K562 (cell line): Measurements from ENCODE around the gene YPEL5. TPM values are rescaled to one million over a fixed set of nuclear protein-coding genes. Genes with fewer than 3 reads are reported as not detected.

ENCODE experiments used
- CC2D1A ChIP-seq: fragments of 450-650 bp; IDR thresholded peaks from 2 replicates; pipeline ENCODE4 v1.6.1; 2017; ENCODE audit warnings: mild to moderate bottlenecking
- CHAMP1 ChIP-seq: fragments of 450-650 bp; IDR thresholded peaks from 2 replicates; pipeline ENCODE4 v1.6.1; 2016; ENCODE audit warnings: mild to moderate bottlenecking
- ESRRB ChIP-seq: fragments of 250-450 bp; sonication (Bioruptor Pico); IDR thresholded peaks from 2 replicates; pipeline ENCODE4 v1.5.0; 2020; ENCODE audit warnings: mild to moderate bottlenecking, moderate library complexity, borderline replicate concordance
- ETV6 ChIP-seq, 3 experiments: fragments of 150-350 bp in 1 of 3; sonication (generic) in 1 of 3; formaldehyde crosslinking in 1 of 3; IDR thresholded peaks; 2 replicates each; pipeline versions ENCODE4 v1.6.1 to v1.8.0; 2014 to 2022; ENCODE audit warnings: borderline replicate concordance in 2 of 3, low read depth in 2 of 3, antibody characterized with exemption in 1 of 3, low read length in 1 of 3, mild to moderate bottlenecking in 1 of 3, missing genetic modification reagents in 1 of 3
- HDAC1 ChIP-seq, 2 experiments: fragments of 450-650 bp; IDR thresholded peaks; 2 replicates each; pipeline ENCODE4 v1.6.1; 2016 to 2017; ENCODE audit warnings: inconsistent platforms in 1 of 2, mild to moderate bottlenecking in 1 of 2, moderate library complexity in 1 of 2
- NR2C2 ChIP-seq, 2 experiments: fragments of 200-800 bp in 1 of 2; sonication (Bioruptor generic) in 1 of 2; sonication (generic) in 1 of 2; formaldehyde crosslinking in 1 of 2; IDR thresholded peaks; 2 replicates each; pipeline versions ENCODE4 v1.6.1 to v1.8.0; 2016 to 2022; ENCODE audit warnings: mild to moderate bottlenecking in 1 of 2, missing compliant biosample characterization in 1 of 2, missing genetic modification characterization in 1 of 2, missing genetic modification reagents in 1 of 2
- SMARCA4 ChIP-seq: fragments of 450-650 bp; IDR thresholded peaks from 2 replicates; pipeline ENCODE4 v1.6.1; 2016
- ZBTB7A ChIP-seq: IDR thresholded peaks from 2 replicates; pipeline ENCODE4 v1.6.1; 2011; ENCODE audit warnings: low read depth, mild to moderate bottlenecking, low read length, moderate library complexity, borderline replicate concordance; ENCODE audit not compliant: control insufficient read depth
- ZNF551 ChIP-seq: fragments of 250-450 bp; sonication (Bioruptor Pico); IDR thresholded peaks from 2 replicates; pipeline ENCODE4 v1.5.0; 2021; ENCODE audit warnings: mild to moderate bottlenecking, moderate library complexity
- polyA plus RNA-seq, 8 experiments: library from polyadenylated mRNA; depleted of rRNA in 4 of 8; stranded (reverse) in 5 of 8; unstranded in 3 of 8; fragments of >200 nt; fragmentation: Nextera tagmentation in 2 of 8; fragmentation: Illumina TruSeq in 1 of 8; extraction: Ambion mirVana in 2 of 8; extraction: Trizol in 1 of 8; gene quantifications; 2 replicates each; pipeline versions ENCODE4 v1.2.1 to v1.2.3, GENCODE V29; 2011 to 2014; ENCODE audit warnings: inconsistent platforms in 1 of 8, missing spikeins in 1 of 8
- total RNA-seq, 7 experiments: library from RNA; depleted of rRNA in 6 of 7; stranded (reverse); fragments of >200 nt in 6 of 7; fragmentation: Illumina TruSeq in 2 of 7; extraction: Trizol in 2 of 7; gene quantifications; 2 replicates each; pipeline versions ENCODE4 v1.2.1 to v1.2.3, GENCODE V29; 2011 to 2021; ENCODE audit warnings: low replicate concordance in 1 of 7
- TF ChIP-seq, protein P1 (sequence below), 2 experiments: IDR thresholded peaks in 1 of 2; conservative IDR thresholded peaks in 1 of 2; 2 replicates each; pipeline ENCODE4 v1.6.1; 2016; ENCODE audit warnings: low read depth in 2 of 2, mild to moderate bottlenecking in 1 of 2, missing compliant biosample characterization in 1 of 2, missing genetic modification characterization in 1 of 2, moderate library complexity in 1 of 2
- TF ChIP-seq, protein P2 (sequence below): fragments of 450-650 bp; IDR thresholded peaks from 2 replicates; pipeline ENCODE4 v1.6.1; 2016; ENCODE audit warnings: borderline replicate concordance
- TF ChIP-seq, protein P3 (sequence below): fragments of 200-800 bp; sonication (Bioruptor generic); IDR thresholded peaks from 2 replicates; pipeline ENCODE4 v1.6.1; 2017; ENCODE audit warnings: missing genetic modification characterization, missing compliant biosample characterization

YPEL5 gene
- total and polyA plus RNA-seq, 9 of the 15 experiments (the other 6 are each of a cell fraction or from before 2014, with no cell fraction given) = 5.4 to 34.4 (median 12.3) TPM

DNA sequence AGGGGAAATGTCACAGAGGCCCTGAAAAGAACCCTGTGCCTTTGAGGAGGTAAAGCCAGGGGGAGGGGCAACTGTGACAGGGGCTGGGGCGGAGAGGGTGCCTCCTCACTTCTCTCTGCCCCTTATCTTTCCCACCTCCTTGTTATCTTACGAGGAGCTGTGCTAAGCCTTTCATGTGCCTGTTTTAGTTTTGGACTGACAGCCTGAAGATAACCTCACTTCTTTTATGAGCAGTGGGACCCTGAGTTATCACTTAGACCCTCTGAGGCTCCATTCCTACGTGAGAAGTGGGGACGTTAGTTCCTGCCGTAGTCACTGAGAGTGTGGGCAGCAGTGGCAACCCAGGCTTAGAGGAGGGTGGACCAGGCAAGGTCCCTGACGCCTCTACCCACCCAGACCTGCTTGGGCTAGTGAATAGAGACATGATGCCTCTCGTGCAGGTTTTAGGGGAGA lies 45.0 kb downstream of the YPEL5 start (continued):
- TF ChIP-seq, protein P1, sequence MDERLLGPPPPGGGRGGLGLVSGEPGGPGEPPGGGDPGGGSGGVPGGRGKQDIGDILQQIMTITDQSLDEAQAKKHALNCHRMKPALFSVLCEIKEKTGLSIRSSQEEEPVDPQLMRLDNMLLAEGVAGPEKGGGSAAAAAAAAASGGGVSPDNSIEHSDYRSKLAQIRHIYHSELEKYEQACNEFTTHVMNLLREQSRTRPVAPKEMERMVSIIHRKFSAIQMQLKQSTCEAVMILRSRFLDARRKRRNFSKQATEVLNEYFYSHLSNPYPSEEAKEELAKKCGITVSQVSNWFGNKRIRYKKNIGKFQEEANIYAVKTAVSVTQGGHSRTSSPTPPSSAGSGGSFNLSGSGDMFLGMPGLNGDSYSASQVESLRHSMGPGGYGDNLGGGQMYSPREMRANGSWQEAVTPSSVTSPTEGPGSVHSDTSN (CRISPR knock-in tag; IDR thresholded peaks at IDR 0.05; ENCODE audit: low read depth) = no peak
- TF ChIP-seq, protein P1 (tag; conservative IDR thresholded peaks at IDR 0.05; ENCODE audit: low read depth) = peak; percentile 37; the same call in 1 of the 2 replicates
- TF ChIP-seq ZBTB7A (peak; percentile 90), ETV6 (IDR thresholded peaks at IDR 0.05; ENCODE audit: borderline replicate concordance in 1 of 2, low read depth in 2 of 2, low read length in 1 of 2) (no peak), ETV6 (CRISPR knock-in tag; IDR thresholded peaks at IDR 0.05; ENCODE audit: borderline replicate concordance) (no peak), ZNF551 (CRISPR knock-in tag) (no peak), HDAC1 (IDR thresholded peaks at IDR 0.05) (peak in 1 of 2 experiments; percentile 77; a peak in 2 of 4 replicates), SMARCA4 (peak; percentile 94), NR2C2 (CRISPR knock-in tag; IDR thresholded peaks at IDR 0.05) (no peak), NR2C2 (tag; IDR thresholded peaks at IDR 0.05) (peak; percentile 27; the same call in 1 of the 2 replicates), ESRRB (no peak), CHAMP1 (peak; percentile 88; the same call in 1 of the 2 replicates), CC2D1A (peak; percentile 95; the same call in 1 of the 2 replicates)
- TF ChIP-seq, protein P2, sequence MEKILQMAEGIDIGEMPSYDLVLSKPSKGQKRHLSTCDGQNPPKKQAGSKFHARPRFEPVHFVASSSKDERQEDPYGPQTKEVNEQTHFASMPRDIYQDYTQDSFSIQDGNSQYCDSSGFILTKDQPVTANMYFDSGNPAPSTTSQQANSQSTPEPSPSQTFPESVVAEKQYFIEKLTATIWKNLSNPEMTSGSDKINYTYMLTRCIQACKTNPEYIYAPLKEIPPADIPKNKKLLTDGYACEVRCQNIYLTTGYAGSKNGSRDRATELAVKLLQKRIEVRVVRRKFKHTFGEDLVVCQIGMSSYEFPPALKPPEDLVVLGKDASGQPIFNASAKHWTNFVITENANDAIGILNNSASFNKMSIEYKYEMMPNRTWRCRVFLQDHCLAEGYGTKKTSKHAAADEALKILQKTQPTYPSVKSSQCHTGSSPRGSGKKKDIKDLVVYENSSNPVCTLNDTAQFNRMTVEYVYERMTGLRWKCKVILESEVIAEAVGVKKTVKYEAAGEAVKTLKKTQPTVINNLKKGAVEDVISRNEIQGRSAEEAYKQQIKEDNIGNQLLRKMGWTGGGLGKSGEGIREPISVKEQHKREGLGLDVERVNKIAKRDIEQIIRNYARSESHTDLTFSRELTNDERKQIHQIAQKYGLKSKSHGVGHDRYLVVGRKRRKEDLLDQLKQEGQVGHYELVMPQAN = no peak
- TF ChIP-seq, protein P3, sequence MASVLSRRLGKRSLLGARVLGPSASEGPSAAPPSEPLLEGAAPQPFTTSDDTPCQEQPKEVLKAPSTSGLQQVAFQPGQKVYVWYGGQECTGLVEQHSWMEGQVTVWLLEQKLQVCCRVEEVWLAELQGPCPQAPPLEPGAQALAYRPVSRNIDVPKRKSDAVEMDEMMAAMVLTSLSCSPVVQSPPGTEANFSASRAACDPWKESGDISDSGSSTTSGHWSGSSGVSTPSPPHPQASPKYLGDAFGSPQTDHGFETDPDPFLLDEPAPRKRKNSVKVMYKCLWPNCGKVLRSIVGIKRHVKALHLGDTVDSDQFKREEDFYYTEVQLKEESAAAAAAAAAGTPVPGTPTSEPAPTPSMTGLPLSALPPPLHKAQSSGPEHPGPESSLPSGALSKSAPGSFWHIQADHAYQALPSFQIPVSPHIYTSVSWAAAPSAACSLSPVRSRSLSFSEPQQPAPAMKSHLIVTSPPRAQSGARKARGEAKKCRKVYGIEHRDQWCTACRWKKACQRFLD (CRISPR knock-in tag) = no peak
